GM21576 (cell line): ENCODE data around the gene PAWR.
"Not testable (repeated sequence)": the region's sequence is repeated elsewhere in the genome, so short reads cannot be mapped to it uniquely, and the experiment has no call there.

Source experiments
- ATAC-seq: cut with Tn5 transposase; IDR thresholded peaks from one replicate; pipeline ENCODE4 v1.9.1; 2021; ENCODE audit warnings: mild to moderate bottlenecking, moderate library complexity; ENCODE audit not compliant: unreplicated experiment

PAWR gene

GRCh38 chr12:79596719-79597350 is 93.9 kb downstream of the PAWR start:
- ATAC-seq = no peak

DNA sequence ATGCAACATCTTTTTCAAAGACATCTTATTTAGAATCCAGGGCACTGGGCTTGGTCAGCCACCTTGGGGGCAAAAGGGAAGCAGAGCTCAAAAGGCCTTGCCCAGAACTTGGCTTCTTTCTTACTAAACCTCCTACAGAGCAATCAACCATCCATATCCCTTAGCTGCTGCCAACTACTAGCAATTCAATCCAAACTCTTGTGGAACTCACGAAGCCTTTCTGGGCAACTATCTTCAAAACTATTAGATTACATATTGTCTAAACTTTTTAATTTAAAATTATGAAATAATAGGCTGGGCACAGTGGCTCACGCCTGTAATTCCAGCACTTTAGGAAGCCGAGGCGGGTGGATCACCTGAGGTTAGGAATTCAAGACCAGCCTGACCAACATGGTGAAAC is 95.5 kb downstream of the PAWR start:
- no peak for ATAC-seq

DNA sequence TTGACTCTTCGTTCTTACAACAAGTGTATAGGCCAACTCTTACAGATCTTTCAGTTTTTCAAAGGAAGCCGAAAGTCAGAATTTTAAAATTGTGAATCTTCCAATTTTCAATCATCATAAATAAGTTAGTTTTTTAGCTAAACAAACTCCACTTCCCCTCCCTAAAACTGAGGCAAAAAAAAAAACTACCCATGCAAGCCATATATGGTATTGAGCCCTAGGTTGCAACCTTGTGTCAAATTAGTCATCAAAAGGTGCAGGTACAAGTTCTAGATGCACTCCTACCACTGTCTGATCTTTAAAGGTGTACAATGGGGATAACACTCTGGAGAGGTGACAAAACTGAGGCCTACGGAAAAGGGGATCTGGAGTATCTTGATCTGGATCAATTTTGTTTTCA is 97.9 kb downstream of the PAWR start:
- no peak for ATAC-seq

GRCh38 chr12:79591988-79592387 is 98.8 kb downstream of the PAWR start:
- ATAC-seq = no peak

DNA sequence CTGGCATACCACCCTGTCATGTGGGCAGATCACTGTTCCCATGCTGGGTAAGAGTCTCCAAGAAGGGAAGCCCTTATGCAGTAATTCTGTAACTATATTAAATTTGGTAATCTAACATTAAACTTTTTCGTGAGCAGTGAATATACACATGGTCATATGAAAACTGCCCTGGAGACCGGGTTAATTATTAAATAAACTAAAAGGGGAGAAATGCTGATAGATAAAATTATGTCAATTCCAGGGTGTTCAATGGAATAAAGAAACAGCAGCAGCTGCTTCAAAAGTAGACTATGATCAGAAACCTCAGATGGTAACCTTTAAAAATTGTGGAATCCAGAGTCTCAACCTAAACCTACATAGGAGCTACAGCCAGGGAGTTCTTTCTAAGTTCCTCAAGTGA is 100.0 kb downstream of the PAWR start:
- no peak for ATAC-seq

DNA sequence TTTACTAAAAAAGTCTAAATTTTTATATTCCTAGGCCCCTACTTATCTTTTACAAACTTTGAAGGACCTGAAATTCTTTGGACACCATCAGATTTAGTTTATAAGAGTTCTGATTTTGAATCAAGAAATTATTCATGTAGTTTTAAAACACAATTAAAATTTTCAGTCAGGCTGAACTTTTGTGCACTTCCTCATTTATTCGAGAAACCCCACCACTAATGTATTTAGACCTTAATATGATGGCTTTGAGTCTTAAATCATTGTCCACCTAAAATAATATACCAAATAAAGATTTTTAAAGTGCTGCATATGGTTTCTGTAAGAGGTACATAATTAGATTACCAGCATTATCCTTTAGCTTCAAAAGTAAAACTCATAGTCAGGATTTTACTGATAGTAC is 103.4 kb downstream of the PAWR start:
- no peak for ATAC-seq

GRCh38 chr12:79585147-79585546 is 105.6 kb downstream of the PAWR start:
- ATAC-seq = no peak

GRCh38 chr12:79573820-79574219 is 116.9 kb downstream of the PAWR start:
- no peak for ATAC-seq

- no peak for ATAC-seq
Measured at GRCh38 chr12:79569679-79570078, 121.1 kb downstream of the PAWR start.

- ATAC-seq = no peak
Measured at GRCh38 chr12:79567175-79567563, 123.6 kb downstream of the PAWR start.

DNA sequence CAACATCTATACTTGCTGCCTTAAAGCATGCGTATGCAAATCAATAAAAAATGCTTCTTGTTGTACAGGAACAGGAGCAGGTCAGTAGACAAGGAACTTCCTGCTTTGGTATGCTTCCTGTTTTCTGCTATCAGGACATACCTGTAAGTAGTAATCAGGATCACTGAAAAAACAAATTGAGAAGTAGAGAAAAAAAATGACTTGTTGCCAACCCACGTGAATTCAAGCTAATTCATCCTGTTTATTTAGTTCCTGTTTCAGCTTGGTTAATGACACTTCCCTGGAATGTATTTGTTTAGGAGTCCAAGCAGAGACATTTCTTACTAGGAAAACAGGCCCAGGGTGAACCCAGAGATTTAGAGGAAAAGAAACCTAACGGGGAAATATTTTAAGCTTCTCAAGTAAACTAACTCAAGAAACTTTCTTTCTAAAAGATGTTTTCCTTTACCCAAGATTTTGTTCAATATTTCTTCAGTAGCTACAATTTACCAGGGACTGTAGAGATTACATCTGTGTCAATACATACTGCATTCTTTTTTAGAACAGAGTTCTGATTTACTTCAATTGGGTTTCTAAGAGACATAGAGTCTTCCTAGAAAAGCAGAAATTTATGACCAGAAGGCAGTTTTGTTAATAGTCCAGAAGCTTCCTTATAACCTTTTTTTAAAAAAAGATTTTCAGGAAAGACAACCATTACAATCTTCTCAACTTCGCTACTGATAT is 124.2 kb downstream of the PAWR start:
- ATAC-seq = no peak

DNA sequence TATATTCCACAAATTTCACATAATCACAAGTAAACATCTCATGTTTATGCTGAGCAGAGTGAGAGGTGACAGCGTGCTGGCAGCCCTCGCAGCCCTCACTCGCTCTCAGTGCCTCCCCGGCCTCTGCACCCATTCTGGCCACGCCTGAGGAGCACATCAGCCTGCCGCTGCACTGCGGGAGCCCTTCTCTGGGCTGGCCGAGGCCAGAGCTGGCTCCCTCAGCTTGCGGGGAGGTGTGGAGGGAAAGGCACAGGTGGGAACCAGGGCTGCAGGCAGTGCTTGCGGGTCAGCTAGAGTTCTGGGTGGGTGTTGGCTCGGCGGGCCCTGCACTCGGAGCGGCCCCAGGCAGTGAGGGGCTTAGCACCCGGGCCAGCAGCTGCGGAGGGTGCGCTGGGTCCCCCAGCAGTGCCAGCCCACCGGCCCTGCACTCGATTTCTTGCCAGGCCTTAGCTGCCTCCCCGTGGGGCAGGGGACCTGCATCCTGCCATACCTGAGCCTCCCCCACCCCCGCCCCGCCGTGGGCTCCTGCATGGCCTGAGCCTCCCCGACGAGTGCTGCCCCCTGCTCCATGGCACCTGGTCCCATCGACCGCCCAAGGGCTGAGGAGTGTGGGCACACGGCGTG is 125.9 kb downstream of the PAWR start:
- not testable (repeated sequence) for ATAC-seq

DNA sequence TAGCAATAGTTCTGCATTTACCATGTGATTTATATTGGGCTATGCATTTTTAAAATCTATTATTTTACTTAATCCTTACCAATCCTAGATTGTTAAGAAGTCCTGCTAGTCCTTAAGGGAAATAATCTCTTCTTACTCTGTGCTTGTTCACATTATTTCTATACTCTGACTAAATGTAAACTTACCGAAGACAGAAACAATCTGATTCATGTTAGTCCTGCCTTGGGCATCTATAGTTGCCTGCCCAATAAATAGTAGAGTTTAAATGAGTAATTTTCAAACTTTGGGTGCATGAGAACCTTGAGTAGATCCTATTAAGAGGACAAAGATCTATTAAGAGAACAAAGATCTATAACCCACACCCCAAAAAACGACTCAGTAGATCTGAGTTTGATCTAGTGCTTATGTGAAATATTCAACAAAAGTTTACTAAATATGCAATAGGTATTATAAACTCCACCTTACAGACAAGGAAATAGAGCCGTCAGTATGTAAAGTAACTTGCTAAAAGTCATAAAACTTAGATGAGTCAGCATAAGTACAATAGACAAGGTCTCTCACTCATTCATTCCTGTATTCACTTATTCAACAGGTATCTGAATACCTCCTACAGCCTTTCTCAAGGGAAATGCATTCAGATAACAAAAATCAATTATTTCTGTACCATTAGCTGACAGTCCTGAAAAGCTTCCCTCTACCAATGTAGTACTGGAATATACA is 127.6 kb downstream of the PAWR start:
- no peak for ATAC-seq

DNA sequence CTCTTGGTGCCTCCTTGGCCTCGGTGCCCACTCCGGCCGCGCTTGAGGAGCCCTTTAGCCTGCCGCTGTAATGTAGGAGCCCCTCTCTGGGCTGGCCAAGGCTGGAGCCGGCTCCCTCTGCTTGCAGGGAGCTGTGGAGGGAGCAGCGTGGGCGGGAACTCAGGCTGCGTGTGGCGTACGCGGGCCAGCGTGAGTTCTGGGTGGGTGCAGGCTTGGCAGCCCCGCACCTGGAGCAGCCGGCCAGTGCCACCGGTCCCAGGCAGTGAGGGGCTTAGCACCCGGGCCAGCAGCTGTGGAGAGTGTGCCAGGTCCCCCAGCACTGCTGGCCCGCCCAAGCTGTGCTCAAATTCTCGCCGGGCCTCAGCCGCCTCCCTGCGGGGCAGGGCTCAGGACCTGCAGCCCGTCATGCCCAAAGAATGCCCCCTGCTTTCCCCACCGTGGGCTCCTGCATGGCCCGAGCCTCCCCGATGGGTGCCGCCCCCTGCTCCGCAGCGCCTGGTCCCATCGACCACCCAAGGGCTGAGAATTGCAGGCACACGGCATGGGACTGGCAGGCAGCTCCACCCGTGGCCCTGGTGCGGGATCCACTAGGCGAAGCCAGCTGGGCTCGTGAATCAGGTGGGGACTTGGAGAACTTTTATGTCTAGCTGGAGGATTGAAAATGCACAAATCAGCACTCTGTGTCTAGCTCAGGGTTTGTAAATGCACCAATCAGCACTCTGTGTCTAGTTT is 129.2 kb downstream of the PAWR start:
- ATAC-seq = no peak

DNA sequence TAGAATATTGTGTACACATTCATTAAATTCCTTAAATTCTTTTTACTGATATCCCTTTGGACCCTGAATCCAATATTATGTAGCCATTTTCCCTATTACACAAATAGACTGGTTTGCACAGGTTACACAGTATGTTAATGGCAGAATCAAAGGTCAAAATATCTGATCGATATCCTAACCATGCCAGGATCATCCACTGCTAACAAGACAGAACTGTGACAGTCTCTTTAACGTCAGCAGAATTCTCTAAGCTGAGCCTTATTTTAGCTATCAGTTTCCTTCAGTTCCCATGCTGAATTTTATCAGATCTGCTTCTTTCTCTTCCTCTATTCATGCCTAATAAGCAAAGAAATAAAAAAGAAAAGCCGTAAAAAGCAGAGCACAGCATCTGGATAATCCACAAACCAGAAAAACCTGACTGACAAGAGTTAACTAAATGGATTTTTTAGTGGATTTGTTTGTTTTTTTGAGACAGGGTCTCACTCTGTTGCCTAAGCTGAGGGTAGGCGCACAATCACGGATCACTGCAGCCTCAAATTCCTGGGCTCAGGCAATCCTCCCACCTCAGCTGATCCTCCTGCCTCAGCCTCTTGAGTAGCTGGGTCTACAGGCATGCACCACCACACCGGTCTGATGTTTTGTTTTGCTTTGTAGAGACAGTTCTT is 130.4 kb downstream of the PAWR start:
- no peak for ATAC-seq

DNA sequence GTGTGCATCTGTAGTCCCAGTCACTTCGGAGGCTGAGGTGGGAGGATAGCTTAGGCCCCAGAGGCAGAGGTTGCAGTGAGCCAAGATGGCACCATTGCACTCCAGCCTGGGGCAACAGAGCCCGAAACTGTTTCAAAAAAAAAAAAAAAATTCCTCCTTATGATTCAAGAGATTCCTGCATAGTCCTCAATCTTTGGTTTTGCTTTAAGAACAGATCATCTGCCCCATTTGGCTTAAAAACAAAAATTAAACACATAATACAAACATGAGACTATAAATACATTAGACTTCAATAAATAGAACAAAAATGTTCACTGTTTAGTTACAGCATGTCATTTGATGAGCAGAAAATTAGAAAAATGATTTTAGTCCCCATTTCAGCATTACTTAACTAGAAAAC is 131.2 kb downstream of the PAWR start:
- ATAC-seq = no peak

DNA sequence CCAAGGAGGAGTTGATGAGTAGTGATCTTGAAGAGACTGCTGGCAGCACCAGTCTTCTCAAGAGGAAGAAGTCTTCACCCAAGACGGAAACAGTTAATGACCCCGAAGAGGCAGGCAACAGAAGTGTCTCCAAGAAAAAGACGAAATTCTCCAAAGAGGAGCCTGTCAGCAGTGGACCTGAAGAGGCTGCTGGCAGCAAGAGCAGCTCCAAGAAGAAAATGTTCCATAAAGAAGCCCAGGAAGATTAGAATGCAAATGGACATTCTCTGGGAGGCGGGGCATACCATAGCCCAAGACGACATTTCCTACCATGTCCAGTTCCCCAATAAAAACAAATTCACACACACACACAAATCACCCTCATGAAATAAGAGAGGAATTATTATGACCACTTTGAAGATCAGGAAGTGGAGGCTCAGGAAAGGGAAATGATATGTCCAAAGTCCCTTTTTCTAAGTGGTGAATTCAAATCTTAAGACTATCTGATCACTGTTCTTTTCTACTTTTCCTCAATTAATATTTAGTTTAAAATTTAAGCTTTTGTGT is 131.8 kb downstream of the PAWR start:
- no peak for ATAC-seq

- no peak for ATAC-seq
Measured at GRCh38 chr12:79557690-79558315, 133.0 kb downstream of the PAWR start.

- peak; percentile 52 for ATAC-seq
Measured at GRCh38 chr12:79555028-79555925, 135.5 kb downstream of the PAWR start.
